ENCODE measurements around the gene RPTN.

Gene RPTN

GRCh38 chr1:152107031-152107983 is 51.7 kb downstream of the RPTN start:
- no peak overlapping the region for H3K27ac ChIP-seq
- TF ChIP-seq ZFX (IDR thresholded peaks at IDR 0.05): no peak
- TF ChIP-seq, protein P1, sequence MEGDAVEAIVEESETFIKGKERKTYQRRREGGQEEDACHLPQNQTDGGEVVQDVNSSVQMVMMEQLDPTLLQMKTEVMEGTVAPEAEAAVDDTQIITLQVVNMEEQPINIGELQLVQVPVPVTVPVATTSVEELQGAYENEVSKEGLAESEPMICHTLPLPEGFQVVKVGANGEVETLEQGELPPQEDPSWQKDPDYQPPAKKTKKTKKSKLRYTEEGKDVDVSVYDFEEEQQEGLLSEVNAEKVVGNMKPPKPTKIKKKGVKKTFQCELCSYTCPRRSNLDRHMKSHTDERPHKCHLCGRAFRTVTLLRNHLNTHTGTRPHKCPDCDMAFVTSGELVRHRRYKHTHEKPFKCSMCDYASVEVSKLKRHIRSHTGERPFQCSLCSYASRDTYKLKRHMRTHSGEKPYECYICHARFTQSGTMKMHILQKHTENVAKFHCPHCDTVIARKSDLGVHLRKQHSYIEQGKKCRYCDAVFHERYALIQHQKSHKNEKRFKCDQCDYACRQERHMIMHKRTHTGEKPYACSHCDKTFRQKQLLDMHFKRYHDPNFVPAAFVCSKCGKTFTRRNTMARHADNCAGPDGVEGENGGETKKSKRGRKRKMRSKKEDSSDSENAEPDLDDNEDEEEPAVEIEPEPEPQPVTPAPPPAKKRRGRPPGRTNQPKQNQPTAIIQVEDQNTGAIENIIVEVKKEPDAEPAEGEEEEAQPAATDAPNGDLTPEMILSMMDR (conservative IDR thresholded peaks at IDR 0.05): no peak

- no peak overlapping the region for H3K27ac ChIP-seq
- TF ChIP-seq, protein P1 (conservative IDR thresholded peaks at IDR 0.05): no peak
- no peak for TF ChIP-seq ZFX (IDR thresholded peaks at IDR 0.05)
Observed at GRCh38 chr1:152104854-152105253, 54.2 kb downstream of the RPTN start.
